Measurements from ENCODE around the gene NKX3-2.

The NKX3-2 gene

DNA sequence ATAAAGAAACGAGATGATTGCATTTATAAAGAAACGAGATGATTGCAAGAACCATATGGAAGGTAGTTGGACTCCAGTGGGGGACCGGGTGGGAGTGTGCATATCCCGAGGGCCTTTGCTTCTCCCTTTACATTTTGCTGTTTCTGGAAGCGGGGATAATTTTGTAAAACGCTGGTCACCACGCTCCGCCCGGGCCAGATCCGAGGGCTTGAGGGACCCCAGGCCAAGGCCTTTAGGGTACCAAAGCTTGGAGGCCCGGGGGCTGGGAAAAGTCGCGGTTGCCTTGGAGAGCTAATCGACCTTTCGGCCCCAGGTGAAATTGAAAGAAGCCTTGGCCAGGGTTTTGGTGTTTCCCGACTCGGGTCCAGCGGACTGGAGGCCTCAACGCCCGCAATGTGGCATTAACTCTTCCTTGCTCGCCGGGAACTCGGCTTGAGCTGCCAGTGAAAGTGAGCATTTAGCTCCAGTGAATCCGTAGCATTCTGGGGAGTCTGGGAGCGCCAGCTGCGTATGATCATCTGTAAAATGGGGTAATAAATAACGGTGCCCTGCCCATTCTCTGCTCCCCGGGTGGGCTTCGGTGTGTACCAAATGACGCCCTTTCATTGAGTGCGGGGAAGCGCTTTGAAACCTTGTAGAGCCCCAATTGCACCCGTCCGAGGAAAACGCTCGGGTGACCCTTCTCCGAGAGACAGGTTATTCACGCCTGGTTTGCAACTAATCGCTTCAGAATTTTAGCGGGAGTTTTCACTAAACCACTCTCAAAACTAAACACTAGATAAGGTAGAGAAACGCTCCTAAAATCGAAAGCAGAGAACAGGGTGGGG, 4.5 kb downstream of the NKX3-2 start:
- no peak overlapping the region for H3K27ac ChIP-seq (ENCODE audit: extremely low read depth, low read depth, low read length)
- no peaks in the 10 kb centered on the region for H3K4me1 ChIP-seq (ENCODE audit: control insufficient read depth, insufficient read depth, low read length)
- POLR2A ChIA-PET: no interaction called here
- H3K9me3 ChIP-seq (ENCODE audit: control insufficient read depth, insufficient read depth, low read depth, low read length): no peaks in the 10 kb centered on the region
- peaks cover 0 to 7% of the 10 kb centered on the region in 2 experiments; a peak in 1 of 3 replicates for H3K36me3 ChIP-seq (ENCODE audit: control insufficient read depth in 2 of 2, insufficient read depth in 1 of 2, low read length in 2 of 2)
- TF ChIP-seq ZNF560 (tag by site-specific recombination; IDR thresholded peaks at IDR 0.05; ENCODE audit: borderline replicate concordance): no peak
- TF ChIP-seq SETDB1 (IDR thresholded peaks at IDR 0.05; ENCODE audit: insufficient read length, low read length): no peak
- TF ChIP-seq, protein P1, sequence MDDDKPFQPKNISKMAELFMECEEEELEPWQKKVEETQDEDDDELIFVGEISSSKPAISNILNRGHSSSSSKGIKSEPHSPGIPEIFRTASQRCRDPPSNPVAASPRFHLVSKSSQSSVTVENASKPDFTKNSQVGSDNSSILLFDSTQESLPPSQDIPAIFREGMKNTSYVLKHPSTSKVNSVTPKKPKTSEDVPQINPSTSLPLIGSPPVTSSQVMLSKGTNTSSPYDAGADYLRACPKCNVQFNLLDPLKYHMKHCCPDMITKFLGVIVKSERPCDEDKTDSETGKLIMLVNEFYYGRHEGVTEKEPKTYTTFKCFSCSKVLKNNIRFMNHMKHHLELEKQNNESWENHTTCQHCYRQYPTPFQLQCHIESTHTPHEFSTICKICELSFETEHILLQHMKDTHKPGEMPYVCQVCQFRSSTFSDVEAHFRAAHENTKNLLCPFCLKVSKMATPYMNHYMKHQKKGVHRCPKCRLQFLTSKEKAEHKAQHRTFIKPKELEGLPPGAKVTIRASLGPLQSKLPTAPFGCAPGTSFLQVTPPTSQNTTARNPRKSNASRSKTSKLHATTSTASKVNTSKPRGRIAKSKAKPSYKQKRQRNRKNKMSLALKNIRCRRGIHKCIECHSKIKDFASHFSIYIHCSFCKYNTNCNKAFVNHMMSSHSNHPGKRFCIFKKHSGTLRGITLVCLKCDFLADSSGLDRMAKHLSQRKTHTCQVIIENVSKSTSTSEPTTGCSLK (tag by site-specific recombination; IDR thresholded peaks at IDR 0.05): no peak
- no peak for TF ChIP-seq SP2 (tag by site-specific recombination; IDR thresholded peaks at IDR 0.05)
- TF ChIP-seq ZNF157 (tag by site-specific recombination; IDR thresholded peaks at IDR 0.05): no peak
- CTCF ChIA-PET: no interaction called here
- H3K4me3 ChIP-seq (ENCODE audit: low read depth, low read length): no peak overlapping the region

DNA sequence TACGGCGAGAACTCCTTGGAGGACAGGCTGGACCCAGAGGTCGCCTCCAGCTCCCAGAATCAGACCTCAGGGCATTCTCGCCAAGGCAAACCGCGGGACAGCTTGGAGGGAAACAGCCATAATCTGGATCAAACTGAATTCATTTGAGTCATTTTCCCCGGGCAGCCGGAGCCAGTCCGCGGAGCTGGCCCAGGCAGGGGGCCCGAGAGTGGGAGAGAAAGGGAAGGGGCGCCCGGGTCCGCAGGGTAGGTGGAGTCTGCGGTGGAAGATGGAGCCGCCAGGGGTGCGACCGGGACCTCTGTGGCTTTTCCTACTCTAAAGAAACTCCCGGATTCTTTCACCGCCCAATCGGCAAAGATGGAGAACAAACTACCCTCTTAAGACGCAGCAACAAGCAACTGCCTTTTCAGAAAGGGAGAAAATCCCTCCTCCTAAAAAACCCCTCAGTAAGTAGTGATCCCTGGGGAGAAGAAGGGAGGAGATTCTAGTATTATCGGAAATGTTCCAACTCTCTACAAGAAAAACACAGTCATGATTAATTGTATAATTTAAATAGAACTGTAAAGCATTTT, 5.2 kb downstream of the NKX3-2 start:
- H3K9me3 ChIP-seq (ENCODE audit: control insufficient read depth, insufficient read depth, low read depth, low read length): no peaks in the 10 kb centered on the region
- no peak for TF ChIP-seq REPIN1 (tag by site-specific recombination; IDR thresholded peaks at IDR 0.05; ENCODE audit: low read depth)
- no peak for TF ChIP-seq ZFP37 (tag by site-specific recombination; IDR thresholded peaks at IDR 0.05)
- TF ChIP-seq ZNF292 (tag by site-specific recombination; IDR thresholded peaks at IDR 0.05; ENCODE audit: borderline replicate concordance, low read depth): no peak
- no peak overlapping the region for H3K27ac ChIP-seq (ENCODE audit: extremely low read depth, low read depth, low read length)
- no peaks in the 10 kb centered on the region for H3K4me1 ChIP-seq (ENCODE audit: control insufficient read depth, insufficient read depth, low read length)
- peaks cover 0 to 7% of the 10 kb centered on the region in 2 experiments; a peak in 1 of 3 replicates for H3K36me3 ChIP-seq (ENCODE audit: control insufficient read depth in 2 of 2, insufficient read depth in 1 of 2, low read length in 2 of 2)
- ChIA-PET POLR2A (no interaction called here), CTCF (no interaction called here)
- no peak overlapping the region for H3K4me3 ChIP-seq (ENCODE audit: low read depth, low read length)

DNA sequence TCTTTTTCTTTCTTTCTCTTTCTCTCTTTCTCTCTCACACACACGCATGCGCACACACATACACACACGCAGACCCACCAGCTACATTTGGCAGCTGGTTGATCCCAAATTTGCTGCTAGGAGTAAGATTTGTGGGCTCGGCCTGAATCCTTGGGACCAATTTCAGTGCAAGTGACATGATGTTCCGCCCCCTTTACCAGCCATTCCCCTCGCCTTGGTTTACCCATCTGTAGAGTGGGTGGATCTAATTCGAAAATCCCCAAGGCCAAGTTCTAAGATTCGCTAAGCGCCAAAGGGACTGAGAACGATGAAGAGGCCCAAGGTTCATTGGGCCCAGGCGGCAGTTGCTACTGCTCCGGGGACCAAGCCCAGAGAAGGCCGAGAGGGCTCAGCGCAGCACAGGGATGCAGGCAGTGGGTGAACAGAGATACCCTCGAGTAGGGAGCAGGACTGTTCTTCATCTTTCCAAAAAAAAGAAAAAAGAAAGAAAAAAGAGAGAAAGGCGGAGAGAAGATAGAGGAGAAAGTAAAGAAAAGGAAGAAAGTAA, 5.8 kb downstream of the NKX3-2 start:
- no peak overlapping the region for H3K4me3 ChIP-seq (ENCODE audit: low read depth, low read length)
- no peaks in the 10 kb centered on the region for H3K9me3 ChIP-seq (ENCODE audit: control insufficient read depth, insufficient read depth, low read depth, low read length)
- POLR2A ChIA-PET: no interaction called here
- TF ChIP-seq PRDM1 (tag by site-specific recombination; IDR thresholded peaks at IDR 0.05) (peak; percentile 74), ZNF19 (tag by site-specific recombination; IDR thresholded peaks at IDR 0.05; ENCODE audit: low read depth) (no peak)
- no peak overlapping the region for H3K27ac ChIP-seq (ENCODE audit: extremely low read depth, low read depth, low read length)
- CTCF ChIA-PET: no interaction called here
- H3K4me1 ChIP-seq (ENCODE audit: control insufficient read depth, insufficient read depth, low read length): no peaks in the 10 kb centered on the region
- peaks cover 0 to 7% of the 10 kb centered on the region in 2 experiments; a peak in 1 of 3 replicates for H3K36me3 ChIP-seq (ENCODE audit: control insufficient read depth in 2 of 2, insufficient read depth in 1 of 2, low read length in 2 of 2)

DNA sequence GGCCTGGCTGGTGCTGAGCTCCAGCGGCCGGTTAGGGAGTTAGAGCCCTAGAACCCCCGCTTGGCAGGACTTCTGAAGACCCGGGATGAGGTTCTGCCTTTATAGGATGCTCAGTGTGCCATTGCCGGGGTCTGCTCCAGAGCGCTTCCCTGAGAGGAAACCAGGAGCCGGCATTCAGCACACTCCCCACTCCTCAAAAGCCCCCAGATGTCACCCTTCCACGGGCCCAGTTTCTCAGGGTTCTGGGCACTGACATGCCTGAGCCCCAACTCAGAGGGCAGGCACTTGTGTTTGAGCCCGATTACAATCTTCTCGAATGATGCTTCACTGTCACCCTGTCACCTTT, 6.5 kb downstream of the NKX3-2 start:
- ChIA-PET POLR2A (no interaction called here), CTCF (no interaction called here)
- H3K27ac ChIP-seq (ENCODE audit: extremely low read depth, low read depth, low read length): no peak overlapping the region
- no peaks in the 10 kb centered on the region for H3K9me3 ChIP-seq (ENCODE audit: control insufficient read depth, insufficient read depth, low read depth, low read length)
- peaks cover 0 to 7% of the 10 kb centered on the region in 2 experiments; a peak in 1 of 3 replicates for H3K36me3 ChIP-seq (ENCODE audit: control insufficient read depth in 2 of 2, insufficient read depth in 1 of 2, low read length in 2 of 2)
- no peak for TF ChIP-seq ZNF248 (tag by site-specific recombination; IDR thresholded peaks at IDR 0.05)
- no peak for TF ChIP-seq ZNF211 (tag by site-specific recombination; IDR thresholded peaks at IDR 0.05; ENCODE audit: low read depth)
- no peak for TF ChIP-seq ZNF555 (tag by site-specific recombination; conservative IDR thresholded peaks at IDR 0.05)
- TF ChIP-seq, protein P2, sequence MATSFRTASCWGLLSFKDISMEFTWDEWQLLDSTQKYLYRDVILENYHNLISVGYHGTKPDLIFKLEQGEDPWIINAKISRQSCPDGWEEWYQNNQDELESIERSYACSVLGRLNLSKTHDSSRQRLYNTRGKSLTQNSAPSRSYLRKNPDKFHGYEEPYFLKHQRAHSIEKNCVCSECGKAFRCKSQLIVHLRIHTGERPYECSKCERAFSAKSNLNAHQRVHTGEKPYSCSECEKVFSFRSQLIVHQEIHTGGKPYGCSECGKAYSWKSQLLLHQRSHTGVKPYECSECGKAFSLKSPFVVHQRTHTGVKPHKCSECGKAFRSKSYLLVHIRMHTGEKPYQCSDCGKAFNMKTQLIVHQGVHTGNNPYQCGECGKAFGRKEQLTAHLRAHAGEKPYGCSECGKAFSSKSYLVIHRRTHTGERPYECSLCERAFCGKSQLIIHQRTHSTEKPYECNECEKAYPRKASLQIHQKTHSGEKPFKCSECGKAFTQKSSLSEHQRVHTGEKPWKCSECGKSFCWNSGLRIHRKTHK (tag by site-specific recombination; IDR thresholded peaks at IDR 0.05): no peak
- TF ChIP-seq ZNF658 (tag by site-specific recombination; IDR thresholded peaks at IDR 0.05): no peak
- H3K4me1 ChIP-seq (ENCODE audit: control insufficient read depth, insufficient read depth, low read length): no peaks in the 10 kb centered on the region
- H3K4me3 ChIP-seq (ENCODE audit: low read depth, low read length): no peak overlapping the region
